GM12801 (cell line): ENCODE data around the gene PMP22.

ENCODE experiments used
- CTCF ChIP-seq: IDR thresholded peaks from one replicate; pipeline ENCODE4 v1.5.1; 2011; ENCODE audit warnings: control low read depth; ENCODE audit not compliant: insufficient read length; ENCODE audit errors: extremely low read depth

PMP22 gene

GRCh38 chr17:15301845-15302244 lies 36.7 kb upstream of the PMP22 start:
- no peak for TF ChIP-seq CTCF

- TF ChIP-seq CTCF = no peak
Measured at GRCh38 chr17:15298176-15298575, 33.0 kb upstream of the PMP22 start.

- no peak for TF ChIP-seq CTCF
Measured at GRCh38 chr17:15293558-15293957, 28.4 kb upstream of the PMP22 start.

GRCh38 chr17:15291674-15292361 lies 26.7 kb upstream of the PMP22 start:
- no peak for TF ChIP-seq CTCF

GRCh38 chr17:15290605-15291004 lies 25.5 kb upstream of the PMP22 start:
- TF ChIP-seq CTCF = no peak

- TF ChIP-seq CTCF = no peak
Measured at GRCh38 chr17:15289285-15290183, 24.4 kb upstream of the PMP22 start.

GRCh38 chr17:15288859-15289258 lies 23.7 kb upstream of the PMP22 start:
- no peak for TF ChIP-seq CTCF
